Lower lobe of right lung (tissue), 2 donors: Measurements from ENCODE around the gene SLC35G6. TPM values are rescaled to one million over a fixed set of nuclear protein-coding genes. Genes with fewer than 3 reads are reported as not detected.

Experiments
- ATAC-seq, 2 donors: fragments of 200-7000 bp; cut with Tn5 transposase; one replicate each; pipeline ENCODE4 v1.9.1; 2020 to 2022; ENCODE audit warnings: mild to moderate bottlenecking in 2 of 2, moderate library complexity in 2 of 2
- DNase-seq: peaks from one replicate; pipeline ENCODE4 v3.0.0-alpha.2; 2020
- H3K27ac ChIP-seq: fragments of 200-600 bp; one replicate; pipeline ENCODE4 v1.8.0; 2022
- H3K27me3 ChIP-seq: fragments of 200-600 bp; one replicate; pipeline ENCODE4 v1.8.0; 2022; ENCODE audit warnings: low read depth
- H3K36me3 ChIP-seq: fragments of 200-600 bp; one replicate; pipeline ENCODE4 v1.8.0; 2022; ENCODE audit warnings: mild to moderate bottlenecking
- H3K4me1 ChIP-seq: fragments of 200-600 bp; one replicate; pipeline ENCODE4 v1.8.0; 2022
- H3K4me3 ChIP-seq: fragments of 200-600 bp; one replicate; pipeline ENCODE4 v1.8.0; 2022; ENCODE audit warnings: mild to moderate bottlenecking
- H3K9me3 ChIP-seq: fragments of 200-600 bp; one replicate; pipeline ENCODE4 v1.8.0; 2022
- intact Hi-C: fragments of 100-400 bp; cut with DNase I; formaldehyde crosslinking; loops from one replicate; pipeline ENCODE4 v1.11.0; 2022
- total RNA-seq: library from RNA; stranded (reverse); fragmentation: NEBNext Ultra II Directional; extraction: Animal tissue kit (Norgen Biotek cat#: 25700); gene quantifications from one replicate; pipeline ENCODE4 v1.2.1, GENCODE V29; 2021
- TF ChIP-seq, protein P1 (sequence below): fragments of 200-600 bp; IDR thresholded peaks from one replicate; pipeline ENCODE4 v1.8.0; 2022; ENCODE audit warnings: antibody characterized with exemption, mild to moderate bottlenecking
- donor health status: DM: no; HTN: yes; CAD: no; lungs with severe emphysema.

The SLC35G6 gene
- total RNA-seq, 1 donor from 2014 or later, result not detected

DNA sequence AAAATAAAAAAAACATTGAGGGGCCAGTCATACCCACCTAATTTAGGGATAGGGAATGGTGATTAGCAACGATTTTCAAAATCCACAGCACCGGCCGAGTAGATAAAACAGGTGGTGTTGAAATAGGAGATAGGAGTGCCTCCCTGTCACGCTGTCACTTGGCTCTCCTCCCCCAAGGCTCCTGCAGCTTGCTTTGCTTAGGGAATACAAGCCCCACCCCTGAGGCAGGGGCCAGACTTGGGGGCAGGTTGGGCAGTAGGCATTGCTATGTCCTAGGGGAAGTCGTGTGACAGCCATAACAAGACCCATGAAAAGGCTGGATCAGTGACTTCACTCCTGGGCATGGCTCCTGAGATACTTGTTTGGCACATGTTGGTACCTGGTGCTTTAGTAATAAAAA is 28.7 kb downstream of the SLC35G6 start:
- TF ChIP-seq, protein P1, sequence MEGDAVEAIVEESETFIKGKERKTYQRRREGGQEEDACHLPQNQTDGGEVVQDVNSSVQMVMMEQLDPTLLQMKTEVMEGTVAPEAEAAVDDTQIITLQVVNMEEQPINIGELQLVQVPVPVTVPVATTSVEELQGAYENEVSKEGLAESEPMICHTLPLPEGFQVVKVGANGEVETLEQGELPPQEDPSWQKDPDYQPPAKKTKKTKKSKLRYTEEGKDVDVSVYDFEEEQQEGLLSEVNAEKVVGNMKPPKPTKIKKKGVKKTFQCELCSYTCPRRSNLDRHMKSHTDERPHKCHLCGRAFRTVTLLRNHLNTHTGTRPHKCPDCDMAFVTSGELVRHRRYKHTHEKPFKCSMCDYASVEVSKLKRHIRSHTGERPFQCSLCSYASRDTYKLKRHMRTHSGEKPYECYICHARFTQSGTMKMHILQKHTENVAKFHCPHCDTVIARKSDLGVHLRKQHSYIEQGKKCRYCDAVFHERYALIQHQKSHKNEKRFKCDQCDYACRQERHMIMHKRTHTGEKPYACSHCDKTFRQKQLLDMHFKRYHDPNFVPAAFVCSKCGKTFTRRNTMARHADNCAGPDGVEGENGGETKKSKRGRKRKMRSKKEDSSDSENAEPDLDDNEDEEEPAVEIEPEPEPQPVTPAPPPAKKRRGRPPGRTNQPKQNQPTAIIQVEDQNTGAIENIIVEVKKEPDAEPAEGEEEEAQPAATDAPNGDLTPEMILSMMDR, result no peak
- Histone ChIP-seq H3K9me3 (no peaks in the 10 kb centered on the region), H3K4me1 (peaks cover 1% of the 10 kb centered on the region), H3K27me3 (no peaks in the 10 kb centered on the region), H3K27ac (no peak overlapping the region), H3K4me3 (no peak overlapping the region), H3K36me3 (peaks cover 96% of the 10 kb centered on the region)
- intact Hi-C loops, result no loop called here
- DNase-seq (no peak), ATAC-seq (no peak)

- no peaks in the 10 kb centered on the region for H3K9me3 ChIP-seq
- intact Hi-C loops, result no loop called here
- peaks cover 84% of the 10 kb centered on the region for H3K36me3 ChIP-seq
- TF ChIP-seq, protein P1, result no peak
- no peak overlapping the region for H3K4me3 ChIP-seq
- ATAC-seq (no peak), DNase-seq (no peak)
- H3K27ac ChIP-seq, result no peak overlapping the region
- peaks cover 10% of the 10 kb centered on the region for H3K4me1 ChIP-seq
- no peaks in the 10 kb centered on the region for H3K27me3 ChIP-seq
Observed at GRCh38 chr17:7511108-7511507, 29.9 kb downstream of the SLC35G6 start.

- Histone ChIP-seq H3K4me3 (no peak overlapping the region), H3K9me3 (no peaks in the 10 kb centered on the region), H3K27me3 (no peaks in the 10 kb centered on the region), H3K36me3 (peaks cover 74% of the 10 kb centered on the region), H3K27ac (no peak overlapping the region), H3K4me1 (peaks cover 10% of the 10 kb centered on the region)
- DNase-seq (no peak), ATAC-seq (no peak)
- intact Hi-C loops, result no loop called here
- TF ChIP-seq, protein P1, result no peak
Observed at GRCh38 chr17:7512105-7512504, 30.9 kb downstream of the SLC35G6 start.

- no peaks in the 10 kb centered on the region for H3K9me3 ChIP-seq
- TF ChIP-seq, protein P1, result no peak
- H3K27ac ChIP-seq, result no peak overlapping the region
- DNase-seq, result no peak
- H3K4me3 ChIP-seq, result no peak overlapping the region
- no peaks in the 10 kb centered on the region for H3K27me3 ChIP-seq
- ATAC-seq, result no peak
- peaks cover 10% of the 10 kb centered on the region for H3K4me1 ChIP-seq
- intact Hi-C loops, result no loop called here
- H3K36me3 ChIP-seq, result peaks cover 65% of the 10 kb centered on the region
Observed at GRCh38 chr17:7512824-7513540, 31.7 kb downstream of the SLC35G6 start.

- intact Hi-C loops, result no loop called here
- H3K9me3 ChIP-seq, result no peaks in the 10 kb centered on the region
- H3K27me3 ChIP-seq, result no peaks in the 10 kb centered on the region
- DNase-seq (no peak), ATAC-seq (peak; percentile 10 to 15)
- no peak overlapping the region for H3K27ac ChIP-seq
- no peak overlapping the region for H3K4me3 ChIP-seq
- TF ChIP-seq, protein P1, result no peak
- H3K36me3 ChIP-seq, result peaks cover 56% of the 10 kb centered on the region
- H3K4me1 ChIP-seq, result peaks cover 10% of the 10 kb centered on the region
Observed at GRCh38 chr17:7513850-7514419, 32.7 kb downstream of the SLC35G6 start.
